GM19035 (cell line): ENCODE results near the gene CDH15.

Experiments
- ATAC-seq: cut with Tn5 transposase; IDR thresholded peaks from one replicate; pipeline ENCODE4 v1.9.1; 2021; ENCODE audit not compliant: unreplicated experiment

CDH15 gene

GRCh38 chr16:89197633-89198416 lies 26.3 kb downstream of the CDH15 start:
- ATAC-seq = no peak

- ATAC-seq = no peak
Observed at GRCh38 chr16:89198417-89199240, 27.1 kb downstream of the CDH15 start.

GRCh38 chr16:89199241-89200123 lies 27.9 kb downstream of the CDH15 start:
- no peak for ATAC-seq

GRCh38 chr16:89200124-89200849 lies 28.7 kb downstream of the CDH15 start, which contains the start of gene SLC22A31:
Gene SLC22A31 (minus strand): TSS chr16:89200537. CDS start chr16:89200501, 36 bp downstream.
- no peak for ATAC-seq

GRCh38 chr16:89200850-89201411 lies 29.4 kb downstream of the CDH15 start:
- ATAC-seq = no peak

- ATAC-seq = no peak
Observed at GRCh38 chr16:89201439-89202377, 30.2 kb downstream of the CDH15 start.

- ATAC-seq = no peak
Observed at GRCh38 chr16:89202422-89203215, 31.1 kb downstream of the CDH15 start.

- no peak for ATAC-seq
Observed at GRCh38 chr16:89207993-89208392, 36.4 kb downstream of the CDH15 start.

- ATAC-seq = no peak
Observed at GRCh38 chr16:89209522-89210044, 38.0 kb downstream of the CDH15 start.

GRCh38 chr16:89210165-89210903 lies 38.8 kb downstream of the CDH15 start:
- ATAC-seq = no peak

- no peak for ATAC-seq
Observed at GRCh38 chr16:89210904-89211515, 39.5 kb downstream of the CDH15 start.

- peak; percentile 46 for ATAC-seq
Observed at GRCh38 chr16:89216315-89217137, 45.0 kb downstream of the CDH15 start.

GRCh38 chr16:89217138-89217387 lies 45.5 kb downstream of the CDH15 start:
- ATAC-seq = no peak

GRCh38 chr16:89217388-89218191 lies 46.0 kb downstream of the CDH15 start, which contains the start of gene ZNF778:
Gene ZNF778 (plus strand): TSS chr16:89217703. CDS start chr16:89221128, 3,425 bp downstream.
- peak; percentile 82 for ATAC-seq

- no peak for ATAC-seq
Observed at GRCh38 chr16:89219365-89219764, 47.8 kb downstream of the CDH15 start.
